GM21529 (cell line): ENCODE data around the gene RNF144B.
"Not testable (repeated sequence)": the region's sequence is repeated elsewhere in the genome, so short reads cannot be mapped to it uniquely, and the experiment has no call there.

ENCODE experiments used
- ATAC-seq: cut with Tn5 transposase; IDR thresholded peaks from one replicate; pipeline ENCODE4 v1.9.1; 2021; ENCODE audit not compliant: unreplicated experiment

Gene RNF144B

DNA sequence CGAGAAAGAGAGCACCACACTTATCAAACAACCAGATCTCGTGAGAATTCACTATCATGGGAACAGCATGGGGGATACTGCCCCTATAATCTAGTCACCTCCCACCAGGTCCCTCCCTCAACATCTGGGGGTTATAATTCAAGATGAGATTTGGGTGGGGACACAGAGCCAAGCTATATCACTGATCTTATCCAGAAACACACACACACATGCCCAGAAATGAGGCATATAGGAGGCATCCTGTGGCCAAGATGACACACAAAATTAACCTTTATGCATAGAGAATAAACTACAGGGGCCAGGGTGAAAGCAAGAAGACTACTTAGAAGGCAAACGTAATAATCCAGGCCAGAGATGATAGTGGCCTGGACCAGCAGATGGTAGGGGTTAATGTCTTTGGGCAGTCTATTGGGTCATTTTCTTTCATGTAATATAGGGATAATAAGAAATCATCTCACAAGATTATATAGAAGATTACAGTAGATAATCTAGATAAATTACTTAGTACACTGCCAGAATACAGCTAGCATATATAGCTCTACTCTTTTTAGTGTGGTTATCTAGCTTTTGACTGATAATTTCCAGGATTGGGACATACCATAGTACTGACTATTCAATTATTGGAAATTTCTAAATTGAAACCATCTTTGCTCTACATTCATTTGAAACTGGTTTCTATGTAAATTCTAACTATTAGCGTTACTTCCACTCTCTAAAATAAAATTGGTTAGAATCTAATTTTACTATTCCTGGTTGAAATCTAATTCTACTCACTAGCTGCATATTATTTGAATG is 20.0 kb downstream of the RNF144B start:
- ATAC-seq = no peak

DNA sequence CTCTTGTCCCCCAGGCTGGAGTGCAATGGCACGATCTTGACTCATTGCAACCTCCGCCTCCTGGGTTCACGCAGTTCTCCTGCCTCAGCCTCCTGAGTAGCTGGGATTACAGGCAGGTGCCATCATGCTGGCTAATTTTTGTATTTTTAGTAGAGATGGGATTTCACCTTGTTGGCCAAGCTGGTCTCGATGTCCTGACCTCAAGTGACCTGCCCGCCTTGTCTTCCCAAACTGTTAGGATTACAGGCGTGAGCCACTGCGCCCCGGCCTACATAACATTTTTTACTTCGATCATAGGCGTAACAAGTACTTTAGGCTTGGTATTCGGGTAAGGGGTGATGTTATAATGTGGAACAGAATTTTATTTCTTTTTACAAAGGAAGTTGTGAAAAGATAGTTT is 22.5 kb downstream of the RNF144B start:
- ATAC-seq = not testable (repeated sequence)

GRCh38 chr6:18410412-18410811 is 23.3 kb downstream of the RNF144B start:
- ATAC-seq = no peak

GRCh38 chr6:18412068-18412467 is 24.9 kb downstream of the RNF144B start:
- no peak for ATAC-seq

GRCh38 chr6:18412644-18413043 is 25.5 kb downstream of the RNF144B start:
- no peak for ATAC-seq

- no peak for ATAC-seq
These were observed 26.2 kb downstream of the RNF144B start for GRCh38 chr6:18413381-18413780.

DNA sequence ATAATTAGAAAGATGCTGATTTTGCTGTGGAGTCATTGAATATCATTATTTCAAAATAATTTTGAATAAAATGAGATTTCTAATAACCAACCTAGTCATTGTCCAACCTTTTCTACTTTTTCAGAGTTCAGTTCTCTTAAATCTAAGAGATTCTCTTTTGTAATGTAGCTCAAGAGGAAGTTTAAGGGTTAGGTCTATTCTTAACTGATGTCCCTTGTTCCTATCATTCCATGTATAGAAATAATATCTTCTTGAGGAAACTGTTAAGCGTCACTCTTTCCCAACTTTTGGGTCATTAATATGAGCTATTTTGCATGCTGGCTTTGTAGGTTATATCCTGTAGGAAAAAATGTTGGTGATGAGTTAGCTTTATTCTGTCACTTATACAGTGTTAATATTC is 27.0 kb downstream of the RNF144B start:
- no peak for ATAC-seq

GRCh38 chr6:18415207-18415606 is 28.1 kb downstream of the RNF144B start:
- no peak for ATAC-seq

DNA sequence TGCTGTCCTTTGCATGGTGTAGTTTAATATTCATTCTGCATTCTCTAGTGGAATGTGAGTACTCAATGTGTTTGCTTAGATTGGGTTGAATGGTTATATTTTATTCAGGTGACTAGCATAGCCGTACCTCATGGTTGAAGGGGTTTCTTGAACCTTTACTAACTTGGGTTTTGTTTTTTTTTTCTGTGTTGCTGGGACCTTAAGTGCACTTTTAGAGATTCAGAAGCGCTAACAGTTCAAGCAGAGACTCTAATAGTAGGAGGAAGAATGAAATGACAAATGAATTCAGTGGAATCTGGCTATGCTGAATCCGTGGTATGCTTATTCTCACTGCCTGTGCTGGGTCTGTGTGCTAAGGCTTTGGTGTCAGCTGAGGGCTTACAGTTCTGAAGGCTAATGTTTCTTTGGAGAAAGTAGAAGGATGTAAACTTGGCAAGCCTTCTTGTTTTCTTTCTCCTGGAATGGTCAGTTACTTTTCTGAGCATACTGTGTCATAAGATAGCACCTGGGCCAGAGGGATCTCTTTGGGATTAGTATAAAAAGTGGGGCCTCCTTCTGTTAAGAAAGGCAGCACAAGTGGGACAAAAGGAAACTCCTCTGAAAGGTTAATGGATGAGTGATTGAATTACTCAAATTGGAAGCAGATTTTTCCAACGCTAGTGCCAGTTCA is 28.7 kb downstream of the RNF144B start:
- no peak for ATAC-seq

DNA sequence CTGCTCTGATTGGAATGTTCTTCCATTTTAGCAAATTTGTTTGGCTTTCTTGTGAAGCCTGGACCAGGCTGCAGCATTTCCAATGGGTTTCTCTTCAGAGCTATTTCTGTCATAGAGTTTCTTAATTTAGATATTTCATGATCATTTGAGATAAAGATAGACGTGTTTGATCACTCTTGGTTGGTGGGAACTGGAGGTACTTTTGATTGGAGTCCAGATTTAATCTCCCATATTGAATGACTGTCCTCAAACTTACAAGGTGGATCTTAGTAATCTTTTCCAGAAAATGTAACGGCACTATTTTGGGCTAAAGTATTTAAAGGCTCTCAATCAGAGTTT is 29.2 kb downstream of the RNF144B start:
- no peak for ATAC-seq

DNA sequence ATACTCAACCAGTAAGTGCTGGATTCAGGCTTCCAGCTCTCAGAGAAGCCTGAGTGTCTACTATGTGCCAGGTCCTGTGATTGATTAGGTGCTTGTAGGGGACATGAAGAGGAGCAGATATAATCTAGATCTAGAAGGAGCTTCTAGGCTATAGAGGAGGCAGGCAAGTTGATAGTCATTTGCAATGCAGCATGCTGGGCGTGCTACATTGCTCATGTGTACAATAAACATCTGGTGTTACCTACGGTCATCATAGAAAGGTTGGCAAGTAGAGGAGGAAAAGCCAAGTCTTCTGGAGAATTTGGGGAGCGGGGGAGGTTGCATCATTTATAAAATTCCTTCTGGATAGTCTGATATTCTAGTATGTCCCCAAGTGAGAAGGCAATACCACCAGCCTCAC is 33.2 kb downstream of the RNF144B start:
- ATAC-seq = no peak

GRCh38 chr6:18422136-18422535 is 35.0 kb downstream of the RNF144B start:
- no peak for ATAC-seq

DNA sequence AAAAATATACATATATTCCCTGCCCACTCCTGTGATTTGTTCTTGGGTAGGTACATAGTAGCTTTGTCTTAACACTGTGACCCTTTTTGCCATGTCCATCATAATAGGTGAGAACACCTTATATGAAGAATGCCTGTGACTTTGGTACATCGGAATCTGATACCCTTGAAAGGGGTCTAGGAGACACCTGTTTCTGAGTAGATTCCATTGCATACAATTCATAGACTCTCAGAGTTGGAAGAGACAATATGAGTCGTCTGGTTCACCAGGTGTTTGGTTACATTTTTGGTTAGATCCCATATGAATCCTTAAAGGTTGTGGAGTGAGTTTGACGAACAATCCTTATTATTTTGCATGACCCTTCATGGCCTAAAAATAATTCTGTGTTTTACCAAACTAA is 36.3 kb downstream of the RNF144B start:
- no peak for ATAC-seq

DNA sequence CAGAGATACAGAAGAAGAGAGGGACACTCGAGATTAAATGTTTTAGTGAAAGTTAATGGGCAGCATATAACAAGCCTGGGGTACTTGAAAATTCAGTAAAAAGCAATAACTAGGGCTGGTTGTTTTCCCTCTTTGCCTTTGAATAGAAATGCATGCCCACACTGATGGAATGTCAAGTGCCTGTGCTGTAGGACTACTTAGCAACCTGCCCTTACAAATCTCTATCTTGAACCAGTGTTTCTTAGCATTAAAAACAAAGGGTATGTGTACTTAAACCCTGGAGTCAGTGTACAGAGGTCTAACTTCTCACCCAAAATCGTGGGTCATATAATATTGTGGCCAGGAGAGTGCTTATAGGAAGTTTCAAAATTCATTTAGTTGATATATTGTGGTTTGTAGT is 37.1 kb downstream of the RNF144B start:
- ATAC-seq = no peak

DNA sequence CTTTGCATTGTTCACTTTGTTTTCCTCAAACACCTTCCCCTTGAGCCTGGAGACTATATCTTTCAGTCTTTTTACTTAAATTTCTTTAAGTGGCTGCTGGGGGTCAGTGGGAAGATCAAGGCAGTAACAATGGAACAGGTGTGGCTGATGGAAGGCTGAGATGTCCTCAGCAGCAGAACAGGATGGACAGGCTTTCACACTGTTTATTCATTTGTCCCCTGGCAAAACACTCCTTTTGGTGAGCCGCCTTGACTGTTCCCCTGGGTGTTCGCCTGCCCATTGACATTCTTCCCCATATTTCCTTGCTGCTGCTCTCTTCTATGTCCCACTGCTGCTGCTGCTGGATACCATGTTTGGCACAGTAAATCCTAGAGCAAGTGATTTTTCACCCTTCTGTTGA is 38.1 kb downstream of the RNF144B start:
- no peak for ATAC-seq

- ATAC-seq = no peak
These were observed 40.1 kb downstream of the RNF144B start for GRCh38 chr6:18427296-18427695.

GRCh38 chr6:18429655-18430297 is 42.6 kb downstream of the RNF144B start:
- ATAC-seq = no peak

DNA sequence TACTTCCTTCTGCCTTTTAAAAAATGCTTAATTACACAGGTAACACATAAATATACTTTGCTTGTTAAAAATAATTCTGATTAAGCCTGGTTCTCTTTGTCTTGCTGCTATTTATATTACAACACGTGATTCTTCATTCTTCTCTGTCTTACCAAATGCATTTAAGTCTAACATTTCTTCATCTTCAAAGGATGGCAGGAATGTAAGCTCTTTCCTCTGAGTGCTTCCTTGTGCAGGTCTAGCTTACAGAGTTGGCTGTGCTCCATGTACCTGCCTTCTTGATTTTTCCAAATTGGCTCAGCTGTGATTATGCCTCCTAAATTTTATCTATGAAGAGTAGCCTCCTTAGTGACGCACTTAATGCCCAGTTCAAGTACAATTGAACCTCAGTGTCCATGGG is 44.4 kb downstream of the RNF144B start:
- no peak for ATAC-seq

DNA sequence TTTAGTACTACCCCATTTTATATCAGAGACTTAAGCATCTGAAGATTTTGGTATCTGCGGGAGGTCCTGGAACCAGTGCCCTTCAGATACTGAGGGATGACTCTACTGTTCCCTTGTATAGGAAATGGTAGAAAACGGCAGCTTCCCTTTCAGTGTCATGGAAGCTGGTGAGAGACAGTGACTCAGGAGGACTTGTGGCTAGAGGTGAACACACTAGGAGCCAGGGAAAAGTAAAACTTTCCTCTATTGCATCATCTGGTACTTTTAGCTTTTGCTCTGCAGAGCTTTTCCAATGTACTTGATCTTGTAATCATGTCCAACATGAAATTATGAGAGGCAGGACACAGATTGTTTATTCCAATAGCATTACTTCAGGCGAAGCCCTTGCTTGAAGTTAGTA is 45.0 kb downstream of the RNF144B start:
- ATAC-seq = no peak

- no peak for ATAC-seq
These were observed 45.5 kb downstream of the RNF144B start for GRCh38 chr6:18432619-18433018.

DNA sequence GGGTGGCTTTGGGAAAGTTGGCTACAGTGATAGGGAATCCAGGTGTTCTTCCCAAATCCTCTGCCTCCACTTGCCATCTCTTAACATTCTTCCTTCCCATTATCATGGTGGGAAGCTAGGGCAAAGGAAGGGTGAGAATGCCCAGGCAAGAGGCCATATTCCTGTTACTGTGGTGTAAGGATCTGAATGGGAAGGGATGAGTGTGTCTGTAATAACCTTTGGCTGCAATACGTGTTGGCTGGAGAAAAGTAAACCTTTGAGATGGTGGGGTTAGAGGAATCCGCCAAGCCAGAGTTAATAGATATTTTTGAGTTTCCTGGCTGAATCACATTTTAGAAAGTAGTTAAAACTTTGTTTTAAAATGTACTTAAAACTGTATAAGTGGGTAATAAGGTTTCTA is 45.9 kb downstream of the RNF144B start:
- ATAC-seq = no peak

DNA sequence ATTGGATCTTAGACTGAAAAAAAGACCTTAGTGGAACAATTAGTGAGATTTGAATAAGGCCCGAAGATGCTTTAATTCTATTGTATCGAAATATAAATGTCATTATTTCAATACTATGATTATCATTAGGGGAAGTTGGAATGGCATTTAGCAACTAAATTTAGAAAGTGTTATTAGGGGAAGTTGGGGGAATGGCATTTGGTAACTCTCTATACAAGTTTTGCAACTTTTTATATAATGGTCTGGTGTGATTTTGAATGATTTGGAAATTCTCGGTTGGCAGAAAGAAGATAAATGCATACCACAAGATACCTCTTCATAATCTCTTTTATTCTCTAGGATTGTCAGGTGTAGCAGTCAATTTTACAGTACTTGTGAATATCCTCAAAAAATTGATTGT is 49.2 kb downstream of the RNF144B start:
- ATAC-seq = no peak
